ENCODE data around the gene ZBTB40.

ZBTB40 gene

DNA sequence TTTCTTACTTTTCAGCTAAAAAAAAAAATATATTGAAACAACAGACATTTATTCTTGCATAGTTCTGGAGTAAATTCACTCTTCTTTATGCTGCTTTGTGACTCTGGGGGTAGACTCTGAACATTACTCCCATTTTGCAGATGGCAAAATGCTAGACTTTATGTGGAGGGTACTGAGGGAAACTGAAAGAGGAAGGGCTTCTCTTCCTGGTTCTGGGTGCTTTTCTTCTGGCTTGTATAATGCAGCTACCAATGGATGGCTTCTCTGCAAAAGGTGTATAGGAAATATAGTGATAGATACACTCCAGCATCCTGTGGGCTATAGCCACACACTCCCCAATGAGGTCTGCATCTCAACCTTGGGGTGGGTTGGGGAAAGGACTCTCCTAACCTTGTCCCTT is 19.7 kb upstream of the ZBTB40 start:
- DNase-seq (ENCODE audit: low read depth in 2 of 2, low spot score in 1 of 2), result no peak

- DNase-seq (ENCODE audit: low read depth in 2 of 2, low spot score in 1 of 2), result no peak
These were observed 16.9 kb upstream of the ZBTB40 start for GRCh38 chr1:22434717-22435116.

- DNase-seq (ENCODE audit: low read depth in 2 of 2, low spot score in 1 of 2), result no peak
These were observed 14.7 kb upstream of the ZBTB40 start for GRCh38 chr1:22436948-22437347.

DNA sequence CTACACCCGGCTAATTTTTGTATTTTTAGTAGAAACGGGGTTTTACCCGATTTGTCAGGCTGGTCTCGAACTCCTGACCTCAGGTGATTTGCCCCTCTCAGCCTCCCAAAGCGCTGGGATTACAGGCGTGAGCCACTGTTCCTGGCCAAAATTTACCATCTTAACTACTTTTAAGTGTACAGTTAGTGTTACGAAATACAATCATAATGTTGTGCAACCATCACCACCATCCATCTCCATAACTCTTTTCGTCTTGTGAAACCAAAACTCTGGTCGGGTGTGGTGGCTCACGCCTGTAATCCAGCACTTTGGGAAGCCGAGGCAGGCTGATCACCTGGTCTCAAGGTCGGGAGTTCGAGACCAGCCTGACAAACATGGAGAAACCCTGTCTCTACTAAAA is 14.1 kb upstream of the ZBTB40 start:
- no peak for DNase-seq (ENCODE audit: low read depth in 2 of 2, low spot score in 1 of 2)

- no peak for DNase-seq (ENCODE audit: low read depth in 2 of 2, low spot score in 1 of 2)
These were observed 11.1 kb upstream of the ZBTB40 start for GRCh38 chr1:22440582-22440981.

- no peak for DNase-seq (ENCODE audit: low read depth in 2 of 2, low spot score in 1 of 2)
These were observed 9.3 kb upstream of the ZBTB40 start for GRCh38 chr1:22442212-22442894.

- DNase-seq (ENCODE audit: low read depth in 2 of 2, low spot score in 1 of 2), result no peak
These were observed 8.3 kb upstream of the ZBTB40 start for GRCh38 chr1:22443332-22443731.

- no peak for DNase-seq (ENCODE audit: low read depth in 2 of 2, low spot score in 1 of 2)
These were observed 6.8 kb upstream of the ZBTB40 start for GRCh38 chr1:22444856-22445255.

DNA sequence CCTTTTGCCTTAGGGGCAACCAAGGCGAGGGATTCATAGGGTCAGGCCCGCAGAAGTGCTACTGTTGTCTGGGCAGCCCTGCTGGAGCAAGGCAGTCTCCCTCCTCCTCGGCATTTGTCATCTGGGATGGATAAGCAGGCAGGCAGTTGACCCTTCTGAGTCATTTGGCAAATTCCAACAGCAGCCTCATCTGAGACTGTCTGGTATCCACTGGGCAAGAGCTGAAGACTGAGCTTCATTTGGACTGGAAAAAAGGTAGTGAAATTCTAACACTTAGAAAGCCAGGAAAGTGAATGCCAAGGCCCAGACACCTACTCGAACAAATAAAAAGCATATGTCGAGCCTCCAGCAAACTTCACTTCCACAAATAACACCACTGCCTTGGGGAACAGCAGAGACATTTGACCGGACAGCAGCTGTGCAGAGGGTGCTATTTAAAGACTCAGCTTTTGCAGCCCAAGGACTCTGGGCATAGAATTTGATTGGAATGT is 4.0 kb upstream of the ZBTB40 start:
- DNase-seq (ENCODE audit: low read depth in 2 of 2, low spot score in 1 of 2), result no peak

GRCh38 chr1:22449636-22450035 is 2.0 kb upstream of the ZBTB40 start:
- no peak for DNase-seq (ENCODE audit: low read depth in 2 of 2, low spot score in 1 of 2)

DNA sequence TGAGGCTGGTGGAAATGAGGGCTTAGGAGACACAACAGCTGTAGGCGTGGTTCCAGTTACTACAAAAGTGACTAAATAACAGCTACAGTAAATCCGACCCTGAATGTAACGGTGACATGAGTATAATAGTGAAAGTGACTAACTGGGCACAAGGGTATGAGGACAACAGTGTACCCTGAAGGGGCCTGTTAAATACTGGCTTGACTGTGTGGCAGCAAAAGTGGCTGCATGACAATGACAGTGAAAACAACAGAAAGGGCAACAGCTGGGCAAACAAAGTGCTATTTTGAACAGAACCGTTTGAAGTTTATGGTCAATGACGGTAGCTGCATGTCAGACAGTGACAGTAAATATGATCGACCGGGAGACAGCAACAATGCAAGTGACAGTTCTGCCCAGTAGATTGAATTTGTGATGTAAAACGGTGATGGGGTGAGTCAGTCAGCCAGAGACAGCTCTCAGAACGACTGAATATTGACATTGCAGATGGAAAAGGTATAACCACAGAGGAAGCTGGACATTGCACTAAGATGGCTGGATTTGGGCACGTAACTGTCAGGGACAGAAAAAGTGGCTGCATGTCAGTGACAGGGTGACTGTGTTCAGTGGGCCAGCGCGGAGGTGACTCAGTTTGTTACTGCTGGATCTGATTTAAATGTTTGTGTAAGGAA is 1.2 kb upstream of the ZBTB40 start:
- no peak for DNase-seq (ENCODE audit: low read depth in 2 of 2, low spot score in 1 of 2)

DNA sequence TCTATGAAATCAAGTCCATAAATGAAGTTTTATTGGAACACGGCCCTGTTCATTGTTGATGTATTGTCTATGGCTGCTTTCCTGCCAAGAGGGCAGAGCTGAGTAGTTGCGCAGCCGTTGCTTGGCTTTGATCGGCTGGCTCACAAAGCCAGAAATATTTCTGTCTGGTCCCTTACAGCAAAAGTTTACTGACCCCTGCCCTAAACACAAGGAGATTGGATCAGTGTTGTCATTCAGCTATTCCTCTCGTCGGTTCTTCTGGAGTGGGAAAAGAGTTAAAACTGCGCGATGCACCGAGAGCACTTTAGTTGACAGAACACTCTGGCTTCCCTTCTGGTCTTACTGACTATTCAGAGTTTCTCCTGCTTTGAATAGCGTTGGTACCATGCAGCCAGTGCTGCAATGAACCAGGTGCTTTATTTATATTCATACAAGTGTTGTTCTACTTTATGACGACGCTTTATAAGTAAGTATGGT is 868 bp downstream of the ZBTB40 start:
- no peak for DNase-seq (ENCODE audit: low read depth in 2 of 2, low spot score in 1 of 2)

DNA sequence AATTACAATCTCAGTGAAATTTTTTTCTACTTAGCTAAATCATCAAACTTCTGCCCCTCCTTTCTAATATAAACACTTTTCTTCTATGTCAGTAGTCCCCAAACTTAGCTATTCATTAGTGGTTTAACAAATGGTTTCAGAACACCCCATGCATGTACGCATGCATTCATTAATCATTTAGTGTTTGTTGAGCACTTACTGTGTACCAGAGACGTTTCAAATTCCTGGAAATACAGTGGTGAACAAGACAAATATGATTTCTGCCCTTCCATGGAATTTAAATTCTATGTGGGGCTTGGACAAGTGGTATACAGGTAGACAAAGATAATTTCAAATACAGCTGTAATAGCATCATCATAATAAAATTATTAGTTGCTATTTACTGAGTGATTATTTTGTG is 1.5 kb downstream of the ZBTB40 start:
- no peak for DNase-seq (ENCODE audit: low read depth in 2 of 2, low spot score in 1 of 2)

DNA sequence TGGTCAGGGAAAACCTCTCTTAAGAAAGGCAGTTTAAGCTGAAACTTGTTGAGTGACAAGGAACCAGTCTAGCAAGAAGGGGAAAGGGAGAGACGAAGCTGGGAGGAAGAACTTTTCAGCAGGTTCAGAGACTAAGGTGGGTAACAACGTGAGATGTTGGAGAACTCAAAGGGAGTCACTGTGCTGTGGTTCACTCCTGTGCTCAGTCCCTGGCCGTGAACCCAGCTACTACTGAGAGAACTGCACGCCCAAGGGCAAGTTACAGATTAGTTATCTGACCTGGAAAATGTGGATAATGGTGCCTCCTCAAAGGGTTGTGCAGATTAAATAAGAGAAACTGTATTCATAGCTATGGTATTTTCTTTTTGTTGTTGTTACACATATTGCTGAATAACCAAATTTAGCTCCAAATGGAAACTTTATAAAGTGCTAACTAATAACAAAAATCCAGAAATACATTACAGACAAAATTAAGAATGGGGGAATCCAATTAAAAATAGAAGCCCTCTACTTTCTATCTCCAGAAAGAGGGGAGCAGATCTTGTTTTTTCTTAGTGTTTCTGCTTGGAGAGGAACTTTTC is 2.9 kb downstream of the ZBTB40 start:
- no peak for DNase-seq (ENCODE audit: low read depth in 2 of 2, low spot score in 1 of 2)

DNA sequence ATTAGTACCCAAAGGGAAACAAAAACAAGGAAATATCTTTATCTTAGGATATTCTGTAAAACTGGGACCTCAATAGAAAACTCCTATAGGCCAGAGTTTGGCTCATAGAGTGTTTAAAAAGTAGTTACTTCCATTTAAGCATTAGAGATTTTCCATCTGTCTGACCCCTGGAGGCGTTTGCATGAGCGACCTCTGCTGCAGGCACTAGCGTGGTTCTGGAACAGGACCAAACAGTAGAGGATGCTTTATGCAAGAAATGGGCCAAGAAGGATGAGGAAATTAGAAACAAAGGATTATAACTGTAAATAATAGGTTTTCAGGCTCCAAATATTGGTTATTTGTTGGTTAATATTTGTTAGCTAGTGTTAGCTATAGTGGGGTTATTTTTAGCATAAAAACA is 5.7 kb downstream of the ZBTB40 start:
- DNase-seq (ENCODE audit: low read depth in 2 of 2, low spot score in 1 of 2), result no peak

DNA sequence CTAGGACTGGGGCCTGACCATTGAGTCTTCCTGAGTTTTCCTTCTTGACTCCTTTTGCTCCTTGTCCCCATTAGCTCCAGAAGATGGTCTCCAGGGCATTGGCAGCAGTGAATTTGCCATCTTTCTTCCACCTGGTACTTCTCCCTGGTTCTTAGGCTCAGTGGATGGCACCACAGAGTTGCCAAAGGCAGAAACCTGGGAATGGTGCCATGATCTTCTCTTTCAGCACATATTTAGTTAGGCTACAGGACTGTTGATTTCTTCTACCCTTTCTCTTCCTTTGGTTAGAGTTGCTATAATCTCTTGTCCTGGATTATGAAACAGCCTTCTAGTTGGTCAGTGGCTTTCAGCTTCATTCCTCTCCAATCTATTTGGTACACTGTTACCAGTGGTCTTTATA is 6.2 kb downstream of the ZBTB40 start:
- DNase-seq (ENCODE audit: low read depth in 2 of 2, low spot score in 1 of 2), result no peak

- no peak for DNase-seq (ENCODE audit: low read depth in 2 of 2, low spot score in 1 of 2)
These were observed 9.4 kb downstream of the ZBTB40 start for GRCh38 chr1:22461100-22461499.

- DNase-seq (ENCODE audit: low read depth in 2 of 2, low spot score in 1 of 2), result no peak
These were observed 10.3 kb downstream of the ZBTB40 start for GRCh38 chr1:22461678-22462527.

DNA sequence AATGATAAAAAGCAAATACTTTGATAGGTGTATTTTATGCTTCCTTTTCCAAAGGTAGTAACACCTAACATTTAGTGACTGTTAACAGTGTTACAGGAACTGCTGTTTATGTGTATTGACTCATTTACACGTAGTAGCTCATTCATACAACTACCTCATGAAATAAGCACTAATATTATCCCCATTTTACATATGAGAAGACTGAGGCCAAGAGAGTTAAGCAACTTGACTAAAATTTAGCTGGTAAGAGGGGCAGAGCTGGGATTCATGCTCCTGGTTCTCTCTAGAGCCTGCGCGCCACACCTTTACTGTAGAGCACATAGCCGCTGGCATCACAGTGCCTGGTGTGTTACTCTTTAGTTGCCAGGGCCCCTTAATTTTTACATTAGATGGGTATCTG is 11.3 kb downstream of the ZBTB40 start:
- DNase-seq (ENCODE audit: low read depth in 2 of 2, low spot score in 1 of 2), result no peak

DNA sequence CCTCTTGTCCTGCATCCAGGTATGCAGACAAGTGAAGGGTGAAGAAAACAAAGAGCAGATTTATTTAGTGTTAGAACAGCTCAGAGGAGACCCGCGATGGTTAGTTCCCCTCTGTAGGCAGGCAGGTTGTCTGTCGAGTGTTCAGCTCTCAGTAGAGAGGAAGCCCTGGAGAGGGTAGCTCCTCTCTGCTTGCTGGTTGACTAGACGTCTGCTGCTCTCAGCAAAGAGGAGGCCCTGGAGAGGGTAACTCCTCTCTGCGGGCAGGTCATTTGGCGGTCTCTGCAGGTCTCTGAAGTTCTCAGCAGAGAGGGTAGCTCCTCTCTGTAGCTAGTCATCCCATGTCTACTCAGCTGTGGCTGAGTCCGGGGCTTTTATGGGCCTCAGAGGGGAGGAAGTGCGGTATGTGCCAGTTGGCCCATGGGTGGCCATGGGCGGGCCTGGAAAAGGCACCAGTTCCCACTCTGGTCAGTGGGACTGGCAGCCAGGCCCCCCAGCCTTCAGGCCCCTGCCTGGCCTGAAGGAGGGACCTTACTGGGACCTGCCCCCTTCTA is 13.4 kb downstream of the ZBTB40 start:
- no peak for DNase-seq (ENCODE audit: low read depth in 2 of 2, low spot score in 1 of 2)

DNA sequence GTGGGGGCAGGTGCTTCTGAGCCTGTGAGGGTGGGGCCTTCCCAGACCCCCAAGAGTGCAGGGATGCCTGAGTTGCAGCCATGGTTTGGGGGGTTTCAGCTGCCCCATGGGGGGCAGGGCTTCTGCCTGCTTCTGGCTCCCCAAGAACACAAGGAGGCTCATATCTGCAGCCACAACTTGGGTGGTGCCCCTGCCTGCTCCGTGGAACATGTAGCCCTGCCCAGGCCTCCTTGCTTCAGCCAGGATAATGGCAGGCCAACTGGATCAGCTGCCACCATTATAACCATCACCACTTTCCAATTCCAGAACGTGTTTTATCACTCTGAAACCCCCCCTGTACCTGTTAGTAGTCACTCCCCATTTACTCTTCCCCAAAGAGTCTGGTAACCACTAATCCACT is 14.0 kb downstream of the ZBTB40 start:
- no peak for DNase-seq (ENCODE audit: low read depth in 2 of 2, low spot score in 1 of 2)
